CD14-positive monocyte (primary cell): ENCODE data around the gene KHDRBS1. TPM values are rescaled to one million over a fixed set of nuclear protein-coding genes. Genes with fewer than 3 reads are reported as not detected.

ENCODE experiments used
- DNase-seq, 3 donors: peaks; one replicate each; pipeline ENCODE4 v3.0.0-alpha.2; 2011 to 2022
- H2AFZ ChIP-seq: 2 replicates; pipeline ENCODE4 v1.6.0; 2012; ENCODE audit warnings: mild to moderate bottlenecking, low read depth, low read length, inconsistent platforms; ENCODE audit not compliant: insufficient read depth, poor library complexity, severe bottlenecking
- H3K27ac ChIP-seq, 2 donors: 1 replicate in 1 of 2; 2 replicates in 1 of 2; pipeline ENCODE4 v1.5.1; 2012 to 2013; ENCODE audit warnings: low read length in 2 of 2, control low read depth in 1 of 2, inconsistent platforms in 1 of 2, low read depth in 1 of 2, mild to moderate bottlenecking in 1 of 2
- H3K27me3 ChIP-seq, 2 donors: one replicate each; pipeline versions ENCODE4 v1.6.0 to v1.6.1; 2011 to 2013; ENCODE audit warnings: low read length in 2 of 2; ENCODE audit not compliant: control insufficient read depth in 2 of 2, insufficient read depth in 2 of 2
- H3K36me3 ChIP-seq, 2 donors: replicated peaks in 1 of 2; 1 replicate in 1 of 2; 2 replicates in 1 of 2; pipeline versions ENCODE4 v1.5.1 to v1.6.1; 2012 to 2013; ENCODE audit warnings: low read length in 2 of 2, control low read depth in 1 of 2, inconsistent platforms in 1 of 2, mild to moderate bottlenecking in 1 of 2; ENCODE audit not compliant: insufficient read depth in 2 of 2, control insufficient read depth in 1 of 2
- H3K4me1 ChIP-seq, 2 donors: 1 replicate in 1 of 2; 2 replicates in 1 of 2; pipeline versions ENCODE4 v1.5.1 to v1.6.1; 2012 to 2013; ENCODE audit warnings: low read length in 2 of 2, control low read depth in 1 of 2, inconsistent platforms in 1 of 2, mild to moderate bottlenecking in 1 of 2, moderate library complexity in 1 of 2; ENCODE audit not compliant: insufficient read depth in 2 of 2, control insufficient read depth in 1 of 2
- H3K4me2 ChIP-seq: replicated peaks from 2 replicates; pipeline ENCODE3; 2012; ENCODE audit warnings: low read length, moderate library complexity, mild to moderate bottlenecking; ENCODE audit not compliant: poor library complexity, severe bottlenecking; ENCODE audit errors: extremely low read depth
- H3K4me3 ChIP-seq, 3 experiments: fragments of 200-600 bp in 1 of 3; sonication (generic) in 1 of 3; replicated peaks in 1 of 3; 1 replicate in 2 of 3; 2 replicates in 1 of 3; pipeline ENCODE4 v1.5.1; 2011 to 2013; ENCODE audit warnings: low read length in 3 of 3, mild to moderate bottlenecking in 3 of 3, control low read depth in 2 of 3, low read depth in 2 of 3, inconsistent platforms in 1 of 3, moderate library complexity in 1 of 3
- H3K79me2 ChIP-seq: 2 replicates; pipeline ENCODE4 v1.6.0; 2012; ENCODE audit warnings: mild to moderate bottlenecking, control low read depth, inconsistent platforms, low read length, moderate library complexity; ENCODE audit not compliant: insufficient read depth
- H3K9ac ChIP-seq: 2 replicates; pipeline ENCODE4 v1.6.0; 2017; ENCODE audit warnings: low read length, mild to moderate bottlenecking; ENCODE audit not compliant: insufficient read depth, poor library complexity, severe bottlenecking
- H3K9me3 ChIP-seq, 2 donors: replicated peaks in 1 of 2; 1 replicate in 1 of 2; 2 replicates in 1 of 2; pipeline versions ENCODE4 v1.5.1 to v1.6.1; 2012 to 2013; ENCODE audit warnings: low read length in 2 of 2, control low read depth in 1 of 2; ENCODE audit not compliant: control insufficient read depth in 1 of 2, insufficient read depth in 1 of 2
- H4K20me1 ChIP-seq: 2 replicates; pipeline ENCODE4 v1.6.0; 2012; ENCODE audit warnings: mild to moderate bottlenecking, low read length, control low read depth, moderate library complexity; ENCODE audit not compliant: insufficient read depth
- H3K27ac Mint-ChIP-seq, 7 donors: one replicate each; pipeline ENCODE4 v1.8.0; 2020; ENCODE audit warnings: mild to moderate bottlenecking in 7 of 7, mixed read lengths in 7 of 7, moderate library complexity in 6 of 7, inconsistent platforms in 2 of 7
- H3K27me3 Mint-ChIP-seq, 3 donors: one replicate each; pipeline ENCODE4 v1.8.0; 2021 to 2022; ENCODE audit warnings: low read depth in 3 of 3, mild to moderate bottlenecking in 3 of 3, mixed read lengths in 3 of 3, moderate library complexity in 3 of 3, inconsistent platforms in 1 of 3
- H3K36me3 Mint-ChIP-seq, 2 donors: one replicate each; pipeline ENCODE4 v1.8.0; 2020; ENCODE audit warnings: mixed read lengths in 2 of 2, inconsistent platforms in 1 of 2, mild to moderate bottlenecking in 1 of 2
- H3K4me1 Mint-ChIP-seq: one replicate; pipeline ENCODE4 v1.8.0; 2020; ENCODE audit warnings: mild to moderate bottlenecking, mixed read lengths
- H3K4me3 Mint-ChIP-seq, 2 donors: one replicate each; pipeline ENCODE4 v1.8.0; 2020; ENCODE audit warnings: mild to moderate bottlenecking in 2 of 2, mixed read lengths in 2 of 2, moderate library complexity in 1 of 2
- H3K9me3 Mint-ChIP-seq, 7 donors: one replicate each; pipeline ENCODE4 v1.8.0; 2020 to 2022; ENCODE audit warnings: mixed read lengths in 7 of 7, mild to moderate bottlenecking in 6 of 7, moderate library complexity in 6 of 7, inconsistent platforms in 2 of 7
- WGBS: methylation state at CpG from one replicate; pipeline ENCODE4 v1.1.5; 2013; ENCODE audit warnings: missing lambda C conversion rate; ENCODE audit not compliant: insufficient coverage; 5-methylcytosine and 5-hydroxymethylcytosine counted together
- intact Hi-C, 2 donors: fragments of 100-400 bp; cut with micrococcal nuclease; formaldehyde crosslinking; loops; one replicate each; pipeline versions ENCODE4 v1.15.0 to v1.15.1; 2023
- polyA plus RNA-seq, 3 donors: library from polyadenylated mRNA; depleted of rRNA in 1 of 3; unstranded in 2 of 3; stranded (reverse) in 1 of 3; fragments of 300-500 nt in 2 of 3; fragments of >200 nt in 1 of 3; fragmentation: Illumina TruSeq in 2 of 3; gene quantifications; 1 replicate in 2 of 3; 2 replicates in 1 of 3; pipeline ENCODE4 v1.2.3, GENCODE V29; 2012 to 2021
- TF ChIP-seq, protein P1 (sequence below): fragments of 200-600 bp; IDR thresholded peaks from one replicate; pipeline ENCODE4 v1.8.0; 2022; ENCODE audit warnings: antibody characterized with exemption, mild to moderate bottlenecking

KHDRBS1 gene
- polyA plus RNA-seq, 3 donors: 40.7 to 65.6 (median 51.6) TPM

DNA sequence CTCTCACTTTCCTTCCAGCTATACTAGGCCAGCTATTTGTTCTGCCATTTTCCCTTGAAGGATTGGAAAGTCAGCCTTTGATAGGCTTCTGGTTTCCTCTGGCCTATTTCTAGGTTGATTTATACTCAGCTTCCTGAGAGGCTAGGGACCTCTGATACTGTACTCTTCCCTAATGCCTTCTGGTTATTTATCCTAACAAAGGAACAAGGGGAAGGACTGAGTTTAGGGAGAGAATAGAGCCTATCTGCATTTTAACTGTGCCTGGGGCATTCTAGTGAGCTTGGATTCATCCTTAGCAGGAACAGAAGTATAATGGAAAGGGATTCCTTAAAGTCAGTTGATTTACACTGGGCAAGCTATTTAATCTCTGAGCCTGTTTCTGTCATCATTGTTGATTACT is 47.2 kb downstream of the KHDRBS1 start:
- H3K4me2 ChIP-seq: no peak overlapping the region
- Mint-ChIP-seq H3K27me3 (no peaks in the 10 kb centered on the region), H3K27ac (peak overlapping the region in 1 of 7 donors; percentile 28), H3K4me3 (no peak overlapping the region), H3K36me3 (peaks cover 49 to 69% of the 10 kb centered on the region in 2 donors), H3K4me1 (peaks cover 11% of the 10 kb centered on the region), H3K9me3 (no peaks in the 10 kb centered on the region)
- H3K27ac ChIP-seq: peak overlapping the region in 1 of 2 donors; percentile 56
- peaks cover 6 to 11% of the 10 kb centered on the region in 2 donors for H3K4me1 ChIP-seq
- H3K27me3 ChIP-seq: no peaks in the 10 kb centered on the region
- H3K9me3 ChIP-seq: no peaks in the 10 kb centered on the region
- TF ChIP-seq, protein P1, sequence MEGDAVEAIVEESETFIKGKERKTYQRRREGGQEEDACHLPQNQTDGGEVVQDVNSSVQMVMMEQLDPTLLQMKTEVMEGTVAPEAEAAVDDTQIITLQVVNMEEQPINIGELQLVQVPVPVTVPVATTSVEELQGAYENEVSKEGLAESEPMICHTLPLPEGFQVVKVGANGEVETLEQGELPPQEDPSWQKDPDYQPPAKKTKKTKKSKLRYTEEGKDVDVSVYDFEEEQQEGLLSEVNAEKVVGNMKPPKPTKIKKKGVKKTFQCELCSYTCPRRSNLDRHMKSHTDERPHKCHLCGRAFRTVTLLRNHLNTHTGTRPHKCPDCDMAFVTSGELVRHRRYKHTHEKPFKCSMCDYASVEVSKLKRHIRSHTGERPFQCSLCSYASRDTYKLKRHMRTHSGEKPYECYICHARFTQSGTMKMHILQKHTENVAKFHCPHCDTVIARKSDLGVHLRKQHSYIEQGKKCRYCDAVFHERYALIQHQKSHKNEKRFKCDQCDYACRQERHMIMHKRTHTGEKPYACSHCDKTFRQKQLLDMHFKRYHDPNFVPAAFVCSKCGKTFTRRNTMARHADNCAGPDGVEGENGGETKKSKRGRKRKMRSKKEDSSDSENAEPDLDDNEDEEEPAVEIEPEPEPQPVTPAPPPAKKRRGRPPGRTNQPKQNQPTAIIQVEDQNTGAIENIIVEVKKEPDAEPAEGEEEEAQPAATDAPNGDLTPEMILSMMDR: no peak
- intact Hi-C loops: loop anchor here (5.0 to 10.0 kb wide), 3 partner anchors 46 to 399 kb away; partner anchors contain the start of gene KHDRBS1 (in 2 of the 2)
- H3K4me3 ChIP-seq: no peak overlapping the region
- H3K36me3 ChIP-seq: peaks cover 57 to 64% of the 10 kb centered on the region in 2 donors
- H2AFZ ChIP-seq: no peak overlapping the region
- peaks cover 44% of the 10 kb centered on the region for H4K20me1 ChIP-seq
- H3K79me2 ChIP-seq: peaks cover 2% of the 10 kb centered on the region
- H3K9ac ChIP-seq: no peak overlapping the region
- DNase-seq: no peak

DNA sequence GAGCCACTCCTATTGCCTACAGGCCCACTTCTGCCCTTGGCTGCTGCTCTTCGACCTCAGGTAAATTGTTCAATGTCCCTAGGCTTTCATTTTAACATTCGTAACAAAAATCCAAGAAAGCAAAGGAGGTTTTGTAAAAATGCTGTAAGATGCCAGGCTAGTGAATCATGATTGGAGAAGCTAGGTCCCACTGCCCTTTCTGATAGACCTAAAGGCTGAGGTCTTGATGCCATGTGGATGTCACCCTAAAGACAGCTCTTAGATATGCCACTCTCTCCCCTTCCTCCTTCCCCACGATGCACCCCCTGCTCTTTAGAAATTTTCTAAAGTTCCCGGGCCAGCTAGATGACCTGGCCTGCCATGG is 49.2 kb downstream of the KHDRBS1 start:
- Histone ChIP-seq H2AFZ (no peak overlapping the region), H3K4me1 (peaks cover 23 to 27% of the 10 kb centered on the region in 2 donors), H4K20me1 (peaks cover 31% of the 10 kb centered on the region), H3K27ac (peak overlapping the region in 1 of 2 donors; percentile 26), H3K27me3 (no peaks in the 10 kb centered on the region), H3K9me3 (no peaks in the 10 kb centered on the region), H3K79me2 (no peaks in the 10 kb centered on the region), H3K36me3 (peaks cover 41 to 47% of the 10 kb centered on the region in 2 donors), H3K4me2 (no peak overlapping the region), H3K4me3 (no peak overlapping the region), H3K9ac (no peak overlapping the region)
- no peak for DNase-seq
- no peak overlapping the region for H3K4me3 Mint-ChIP-seq
- peak overlapping the region in 4 of 7 donors; percentile 16 to 70 (median 50) for H3K27ac Mint-ChIP-seq
- no peaks in the 10 kb centered on the region for H3K9me3 Mint-ChIP-seq
- TF ChIP-seq, protein P1: no peak
- no CpG with 5 or more reads among the region's 4 CpGs for WGBS
- peaks cover 39 to 54% of the 10 kb centered on the region in 2 donors for H3K36me3 Mint-ChIP-seq
- peaks cover 0 to 2% (median 0%) of the 10 kb centered on the region in 3 donors for H3K27me3 Mint-ChIP-seq
- intact Hi-C loops: loop anchor here (5.0 to 10.0 kb wide), 3 partner anchors 48 to 401 kb away; partner anchors contain the start of gene KHDRBS1 (in 2 of the 2)
- H3K4me1 Mint-ChIP-seq: peaks cover 23% of the 10 kb centered on the region
